ENCODE results near the gene OAT. TPM values are rescaled to one million over a fixed set of nuclear protein-coding genes. Genes with fewer than 3 reads are reported as not detected.
A peak's percentile ranks its signal among the peaks of the same experiment; 100 is the strongest.
"Not testable (repeated sequence)": the region's sequence is repeated elsewhere in the genome, so short reads cannot be mapped to it uniquely, and the experiment has no call there.

OAT gene
- total RNA-seq, 2 experiments from 2014 or later: 30.2 to 35.4 TPM

DNA sequence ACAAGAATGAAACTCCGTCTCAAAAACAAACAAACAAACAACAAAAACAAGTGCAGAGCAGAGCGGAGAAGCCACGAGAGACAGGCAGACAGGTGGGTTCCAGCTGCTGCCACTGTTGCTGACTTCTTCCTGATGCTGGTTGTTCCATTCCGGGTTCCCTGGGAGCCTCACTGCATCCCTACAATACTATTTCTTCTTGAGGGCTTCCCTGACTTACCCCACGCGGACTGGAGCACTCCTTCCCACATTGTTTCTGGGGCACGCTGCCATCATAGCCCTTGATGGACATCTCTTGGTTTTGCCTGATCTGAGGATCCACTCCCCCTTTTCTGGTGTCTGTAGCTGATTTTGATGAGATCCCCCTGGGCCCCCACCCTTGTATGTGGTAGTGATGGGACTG is 36.7 kb upstream of the OAT start:
- POLR2A ChIA-PET: no interaction called here
- no peaks in the 10 kb centered on the region for H3K9me3 Mint-ChIP-seq

DNA sequence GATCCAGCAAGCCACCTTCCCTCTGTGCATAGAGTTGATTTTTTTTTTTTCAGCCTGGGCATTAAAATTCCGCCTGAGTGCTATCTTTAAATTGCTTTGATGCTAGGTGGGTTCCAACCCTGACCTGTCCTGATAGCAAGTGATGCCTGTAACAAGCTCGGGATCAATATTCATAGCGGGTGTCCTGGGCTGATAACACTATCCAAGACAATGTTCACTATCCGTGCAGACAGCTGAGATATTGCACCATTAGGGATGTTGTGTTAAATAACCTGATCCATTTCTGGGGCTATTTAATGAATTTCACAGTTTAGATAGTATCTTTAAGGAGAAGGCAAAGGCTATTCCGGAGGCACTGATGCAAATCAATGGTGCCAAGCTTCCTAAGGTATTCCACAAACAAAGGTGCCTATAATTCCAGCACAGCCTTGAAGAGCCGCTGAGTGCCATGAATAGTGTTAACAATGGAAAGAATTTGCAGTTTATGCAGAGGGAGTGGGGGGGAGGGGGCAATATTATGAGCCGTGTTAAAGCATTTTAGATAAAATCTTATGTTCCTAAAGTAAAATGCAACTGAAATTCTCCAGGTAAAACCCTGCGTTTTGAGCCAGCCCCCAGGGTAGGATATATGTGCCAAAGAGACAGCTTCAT is 35.4 kb upstream of the OAT start:
- Mint-ChIP-seq H3K36me3 (ENCODE audit: low read depth) (no peaks in the 10 kb centered on the region), H3K4me3 (no peak overlapping the region), H3K27me3 (peaks cover 73% of the 10 kb centered on the region), H3K27ac (no peak overlapping the region), H3K4me1 (peaks cover 7% of the 10 kb centered on the region), H3K9me3 (no peaks in the 10 kb centered on the region)
- CTCF ChIA-PET: no interaction called here
- POLR2A ChIA-PET: no interaction called here
- no peak for DNase-seq

More for the DNA sequence above, 36.7 kb upstream of the OAT start:
- Mint-ChIP-seq H3K4me3 (no peak overlapping the region), H3K36me3 (ENCODE audit: low read depth) (no peaks in the 10 kb centered on the region), H3K27me3 (peaks cover 64% of the 10 kb centered on the region), H3K27ac (no peak overlapping the region), H3K4me1 (peaks cover under 1% of the 10 kb centered on the region)
- CTCF ChIA-PET: no interaction called here
- DNase-seq: no peak

DNA sequence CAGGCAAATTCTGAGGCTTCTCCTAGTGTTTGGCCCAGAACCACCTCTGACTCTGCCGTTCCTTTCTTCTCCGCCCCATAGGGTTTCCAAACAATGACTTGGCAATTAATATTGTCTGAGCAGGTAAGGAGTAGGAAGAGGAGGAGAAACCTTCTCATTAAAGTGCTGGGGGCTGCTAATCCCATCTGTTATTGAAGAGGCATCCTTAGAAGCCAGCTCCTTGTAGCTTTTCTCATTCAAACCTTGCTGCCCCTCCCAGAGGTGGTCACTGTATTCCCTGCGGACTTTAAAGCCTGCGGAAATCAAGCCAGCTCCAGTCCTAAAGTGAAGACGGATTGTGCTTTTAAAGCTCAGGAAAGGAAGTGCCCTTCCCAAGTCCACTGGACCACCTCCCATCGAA is 32.6 kb upstream of the OAT start:
- DNase-seq: no peak
- CTCF ChIA-PET: interaction anchor here (0.8 kb wide), 1 partner anchor 59 kb away, joined by 3 read pairs; no protein-coding TSS in a partner anchor
- H3K4me3 Mint-ChIP-seq: no peak overlapping the region

DNA sequence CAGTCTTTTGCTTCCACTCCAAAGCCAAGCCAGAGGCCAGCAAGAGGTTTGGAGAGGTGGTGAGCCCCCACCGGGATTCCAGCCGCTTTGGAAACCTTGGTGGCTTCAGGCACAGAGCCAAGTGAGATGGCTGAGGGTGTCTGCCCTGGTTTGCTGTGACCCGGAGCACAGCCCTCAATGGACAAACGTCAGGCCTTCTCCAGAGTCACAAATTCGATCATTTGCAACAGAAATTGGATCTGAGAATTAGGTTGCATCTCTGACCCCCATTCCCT is 32.0 kb upstream of the OAT start:
- no peak for DNase-seq
- CTCF ChIA-PET: no interaction called here
- H3K36me3 Mint-ChIP-seq (ENCODE audit: low read depth): no peaks in the 10 kb centered on the region
- no peaks in the 10 kb centered on the region for H3K9me3 Mint-ChIP-seq
- peaks cover 13% of the 10 kb centered on the region for H3K4me1 Mint-ChIP-seq
- peaks cover 82% of the 10 kb centered on the region for H3K27me3 Mint-ChIP-seq
- POLR2A ChIA-PET: no interaction called here
- no peak overlapping the region for H3K27ac Mint-ChIP-seq
- no peak overlapping the region for H3K4me3 Mint-ChIP-seq

More for the DNA sequence above, 32.6 kb upstream of the OAT start:
- Mint-ChIP-seq H3K9me3 (no peaks in the 10 kb centered on the region), H3K36me3 (ENCODE audit: low read depth) (no peaks in the 10 kb centered on the region), H3K4me1 (peaks cover 13% of the 10 kb centered on the region), H3K27me3 (peaks cover 80% of the 10 kb centered on the region), H3K27ac (no peak overlapping the region)
- POLR2A ChIA-PET: no interaction called here

DNA sequence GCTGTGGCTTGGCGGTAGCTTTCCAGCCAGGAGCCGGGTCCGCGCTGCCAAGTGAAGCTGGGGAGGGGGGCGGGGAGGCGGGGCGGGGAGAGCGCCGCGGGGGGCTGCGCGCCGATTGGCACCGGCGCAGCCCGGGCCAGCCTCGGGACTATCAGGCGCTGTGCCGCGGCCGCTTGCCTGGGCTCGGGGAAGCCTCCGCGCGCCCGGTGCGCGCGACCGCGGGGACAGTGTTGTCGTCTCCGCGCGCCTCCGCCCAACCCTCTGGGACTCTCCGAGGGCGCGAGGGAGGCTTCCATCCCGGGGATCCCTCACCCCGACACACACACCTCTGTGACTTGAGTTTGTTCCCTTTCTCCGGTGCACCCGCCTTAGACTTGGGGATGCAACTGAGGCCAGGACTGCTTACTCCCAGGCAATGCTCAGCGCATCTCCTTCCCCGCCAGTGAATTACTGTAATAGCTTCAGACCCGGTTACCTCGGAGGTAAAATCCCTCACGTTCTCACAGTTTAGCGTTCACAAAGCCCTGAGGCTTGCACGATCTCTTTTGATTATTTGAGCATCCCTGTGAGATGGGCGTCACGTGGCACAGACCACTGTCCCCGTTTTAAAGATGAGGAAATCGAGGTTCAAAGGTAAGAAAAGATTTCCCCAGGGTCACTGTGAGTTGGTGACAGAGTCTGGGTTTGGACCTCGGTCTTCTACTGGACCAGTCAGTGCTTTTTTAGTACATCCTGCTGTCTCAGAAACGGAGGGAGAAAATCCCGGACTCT is 31.5 kb upstream of the OAT start, which contains the start of gene NKX1-2:
Gene NKX1-2, minus strand, starts transcription at position 24 of the 771 bp plus-strand sequence. CDS start 92 bp downstream, outside the sequence.
- Mint-ChIP-seq H3K9me3 (no peaks in the 10 kb centered on the region), H3K4me1 (peaks cover 13% of the 10 kb centered on the region)
- POLR2A ChIA-PET: no interaction called here

DNA sequence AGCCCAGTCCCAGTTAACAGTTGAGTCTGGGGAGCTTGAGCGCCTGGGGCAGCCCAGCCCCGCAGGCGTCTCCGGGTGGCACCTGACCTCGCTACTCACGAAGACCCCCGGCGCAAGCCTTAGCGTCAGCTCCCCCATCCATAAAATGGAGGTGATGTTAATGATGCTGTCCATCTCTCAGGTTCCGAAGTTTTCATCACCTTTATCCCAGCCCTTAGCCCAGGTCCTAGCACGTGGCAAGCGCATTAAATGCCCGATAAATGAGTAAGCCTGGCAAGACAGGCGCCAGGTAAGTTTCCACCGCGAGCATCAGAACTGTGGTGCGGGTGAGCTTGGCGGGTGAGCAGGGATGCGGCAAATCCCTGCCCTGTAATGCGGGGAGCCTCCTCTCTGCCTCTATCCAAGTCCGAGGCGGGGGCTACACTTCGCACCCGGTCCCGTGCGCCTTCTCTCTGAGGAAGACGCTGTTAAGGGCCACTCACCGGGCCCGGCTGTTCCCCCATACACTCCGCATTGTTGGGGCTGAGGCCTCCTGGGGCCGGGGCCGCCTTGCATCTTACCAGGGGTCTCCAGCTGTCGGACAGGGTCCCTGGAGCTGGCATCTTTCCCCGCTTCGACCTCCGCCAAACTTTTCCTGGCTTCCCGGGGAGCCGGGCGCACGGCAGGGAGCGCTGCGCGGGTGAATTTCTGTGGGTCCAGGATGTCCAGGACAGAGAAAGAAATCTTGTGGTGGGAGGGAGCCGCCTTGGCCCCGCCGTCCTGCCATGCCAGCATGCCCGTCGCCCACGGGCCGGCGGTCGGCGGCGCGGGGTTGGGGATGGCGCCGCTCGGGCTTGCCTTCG is 30.7 kb upstream of the OAT start:
- Mint-ChIP-seq H3K27ac (no peak overlapping the region), H3K27me3 (peaks cover 86% of the 10 kb centered on the region), H3K36me3 (ENCODE audit: low read depth) (no peaks in the 10 kb centered on the region), H3K9me3 (no peaks in the 10 kb centered on the region), H3K4me3 (no peak overlapping the region), H3K4me1 (peaks cover 13% of the 10 kb centered on the region)
- ChIA-PET POLR2A (no interaction called here), CTCF (interaction anchor here (1.1 kb wide), 1 partner anchor 46 kb away, joined by 3 read pairs; no protein-coding TSS in a partner anchor)
- DNase-seq: no peak

More for the DNA sequence above, 31.5 kb upstream of the OAT start, which contains the start of gene NKX1-2:
- Mint-ChIP-seq H3K36me3 (ENCODE audit: low read depth) (no peaks in the 10 kb centered on the region), H3K27ac (no peak within 1 kb of the TSS), H3K27me3 (peaks cover 87% of the 10 kb centered on the region), H3K4me3 (peak within 1 kb of the TSS; percentile 36)
- CTCF ChIA-PET: no interaction called here
- no peak for DNase-seq

DNA sequence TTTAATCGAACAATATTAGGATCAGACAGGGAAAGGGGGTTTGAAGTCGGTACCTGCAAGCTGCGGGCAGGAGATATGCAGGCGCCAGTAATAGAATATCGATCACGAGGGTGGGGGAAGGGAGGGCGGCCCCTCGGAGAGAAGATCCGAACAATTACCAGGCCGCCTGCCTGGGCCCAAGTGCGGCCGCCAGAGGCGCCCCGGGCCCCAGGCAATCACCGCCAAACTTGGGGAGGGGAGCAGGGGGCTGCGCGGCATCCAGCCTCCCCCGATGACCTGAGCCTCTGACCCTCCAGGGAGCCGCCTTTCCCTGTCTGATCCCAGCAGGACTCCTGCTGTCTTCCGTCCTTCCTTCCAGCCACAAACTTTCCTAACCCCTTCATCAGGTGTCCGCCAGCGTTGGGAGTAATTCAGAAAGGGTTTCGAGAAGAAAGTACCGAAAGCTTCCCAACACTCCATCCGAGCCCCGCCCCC is 30.0 kb upstream of the OAT start:
- no peak for DNase-seq
- Mint-ChIP-seq H3K27ac (no peak overlapping the region), H3K36me3 (ENCODE audit: low read depth) (no peaks in the 10 kb centered on the region), H3K4me3 (no peak overlapping the region), H3K4me1 (peaks cover 13% of the 10 kb centered on the region), H3K9me3 (no peaks in the 10 kb centered on the region), H3K27me3 (peaks cover 79% of the 10 kb centered on the region)
- CTCF ChIA-PET: interaction anchor here (1.1 kb wide), 1 partner anchor 45 kb away, joined by 3 read pairs; no protein-coding TSS in a partner anchor
- POLR2A ChIA-PET: no interaction called here

DNA sequence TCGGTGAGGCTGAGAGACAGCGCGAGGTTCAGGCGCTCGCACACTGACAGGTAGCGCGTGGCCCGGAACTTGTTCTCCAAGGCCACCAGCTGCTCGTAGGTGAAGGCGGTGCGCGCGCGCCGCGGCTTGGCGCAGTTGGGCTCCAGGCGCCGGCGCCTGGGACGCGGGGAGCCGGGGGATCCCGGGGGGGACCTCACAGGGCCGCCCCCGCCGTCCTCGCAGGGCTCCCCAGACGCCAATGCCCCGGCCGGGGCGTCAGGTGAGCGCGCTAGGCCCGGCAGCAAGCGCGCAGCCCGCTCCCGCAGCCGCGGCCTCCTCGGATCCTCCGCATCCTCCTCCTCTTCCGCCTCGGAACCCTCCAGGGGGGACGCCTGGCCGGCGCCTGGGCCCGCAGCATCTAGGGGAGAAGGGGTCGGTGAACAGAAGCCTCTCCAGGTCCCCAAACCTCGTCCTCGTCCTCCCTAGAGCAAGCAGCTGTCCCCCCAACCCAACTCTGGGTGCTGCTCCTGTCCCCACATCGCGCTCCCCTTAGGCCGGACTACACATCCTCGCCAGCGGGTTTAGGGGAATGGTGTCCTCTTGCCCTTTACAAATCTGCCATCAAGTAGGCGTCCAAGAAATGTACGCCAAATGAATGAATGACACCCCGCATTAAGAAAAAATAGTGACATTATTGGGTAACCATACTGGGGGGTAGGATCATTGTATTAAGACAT is 29.2 kb upstream of the OAT start:
- ChIA-PET CTCF (interaction anchor here (1.1 kb wide), 1 partner anchor 44 kb away, joined by 3 read pairs; no protein-coding TSS in a partner anchor), POLR2A (no interaction called here)
- no peak for DNase-seq
- Mint-ChIP-seq H3K27me3 (peaks cover 76% of the 10 kb centered on the region), H3K4me3 (no peak overlapping the region), H3K27ac (no peak overlapping the region), H3K9me3 (no peaks in the 10 kb centered on the region), H3K36me3 (ENCODE audit: low read depth) (no peaks in the 10 kb centered on the region), H3K4me1 (peaks cover 13% of the 10 kb centered on the region)

DNA sequence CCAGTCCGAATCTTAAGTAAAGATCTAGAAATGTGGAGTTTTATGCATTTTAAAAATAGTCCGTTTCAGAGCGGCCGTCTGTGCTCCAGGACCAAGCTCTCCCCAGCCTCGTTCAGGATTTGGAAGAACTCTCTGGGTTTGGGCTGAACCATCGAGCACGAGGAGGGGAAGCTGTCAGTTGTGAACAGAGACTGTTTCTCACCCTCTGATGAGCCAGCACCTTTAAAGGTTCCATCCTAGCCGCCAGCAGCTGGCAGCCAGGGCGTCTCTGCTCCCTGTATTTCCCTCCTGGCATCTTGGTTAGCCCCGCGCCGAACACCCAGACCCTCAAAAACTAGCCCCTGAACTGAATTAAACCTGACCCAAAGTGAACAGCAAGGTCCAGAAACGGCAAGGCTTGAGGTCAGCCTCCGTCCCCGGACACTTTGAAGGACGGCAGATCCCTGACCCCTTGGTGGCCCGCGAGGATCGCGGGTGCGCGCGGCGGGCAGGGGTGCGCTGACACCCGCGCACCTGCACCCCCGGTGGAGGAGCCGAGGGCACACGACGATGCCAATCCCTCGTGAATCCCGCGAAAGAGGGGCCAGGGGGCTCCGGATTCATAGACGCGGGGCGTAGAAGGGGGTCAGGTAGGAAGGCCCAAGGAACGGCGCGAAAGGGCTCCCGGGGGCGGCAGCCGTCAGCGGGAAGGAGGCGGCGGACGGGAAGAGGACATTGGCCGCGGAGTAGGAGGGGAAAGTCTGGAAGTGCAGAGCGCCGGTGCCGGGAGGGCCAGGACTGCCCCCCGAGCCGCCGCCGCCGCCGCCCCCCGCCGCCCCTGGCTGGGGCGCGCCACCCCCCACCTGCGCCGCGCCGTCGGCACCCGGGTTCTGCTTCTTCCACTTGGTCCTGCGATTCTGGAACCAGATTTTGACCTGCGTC is 28.4 kb upstream of the OAT start:
- no peak overlapping the region for H3K4me3 Mint-ChIP-seq
- no peaks in the 10 kb centered on the region for H3K9me3 Mint-ChIP-seq
- no peak for DNase-seq
- H3K36me3 Mint-ChIP-seq (ENCODE audit: low read depth): no peaks in the 10 kb centered on the region
- peaks cover 69% of the 10 kb centered on the region for H3K27me3 Mint-ChIP-seq
- H3K27ac Mint-ChIP-seq: no peak overlapping the region
- peaks cover 13% of the 10 kb centered on the region for H3K4me1 Mint-ChIP-seq
- CTCF ChIA-PET: no interaction called here
- POLR2A ChIA-PET: no interaction called here

DNA sequence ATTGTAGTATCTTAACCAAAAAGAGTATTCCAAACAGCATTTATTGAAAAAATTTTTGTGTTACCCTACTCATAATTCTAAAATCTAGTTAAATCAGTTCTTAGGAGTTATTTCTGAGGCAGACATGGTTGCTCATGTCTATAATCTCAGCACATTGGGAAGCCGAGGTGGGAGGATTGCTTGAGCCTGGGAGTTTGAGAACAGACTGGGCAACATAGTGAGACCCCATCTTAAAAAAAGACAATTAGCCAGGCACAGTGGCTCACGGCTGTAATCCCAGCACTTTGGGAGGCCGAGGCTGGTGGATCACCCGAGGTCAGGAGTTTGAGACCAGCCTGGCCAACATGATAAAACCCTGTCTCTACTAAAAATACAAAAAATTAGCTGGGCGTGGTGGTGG is 23.0 kb upstream of the OAT start:
- POLR2A ChIA-PET, CTCF ChIA-PET: not testable (repeated sequence)

DNA sequence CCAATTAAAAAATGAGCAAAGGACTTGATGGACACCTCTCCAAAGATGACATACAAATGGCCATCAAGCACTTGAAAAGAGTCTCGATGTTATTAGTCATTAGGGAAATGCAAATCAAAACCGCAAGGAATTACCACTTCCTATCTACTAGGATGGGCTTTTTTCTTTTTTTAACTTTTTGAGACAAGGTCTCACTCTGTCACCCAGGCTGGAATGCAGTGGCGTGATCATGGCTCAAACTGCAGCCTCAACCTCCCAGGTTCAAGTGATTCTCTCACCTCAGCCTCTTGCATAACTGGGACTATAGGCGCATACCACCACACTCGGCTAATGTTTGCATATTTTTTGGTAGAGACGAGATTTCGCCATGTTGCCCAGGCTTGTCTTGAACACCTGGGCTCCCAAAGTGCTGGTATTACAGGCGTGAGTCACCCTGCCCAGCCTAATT is 17.5 kb upstream of the OAT start:
- no peak overlapping the region for H3K4me3 Mint-ChIP-seq
- CTCF ChIA-PET: no interaction called here
- no peak for DNase-seq
- peaks cover 4% of the 10 kb centered on the region for H3K4me1 Mint-ChIP-seq
- no peaks in the 10 kb centered on the region for H3K9me3 Mint-ChIP-seq
- no peak overlapping the region for H3K27ac Mint-ChIP-seq
- POLR2A ChIA-PET: no interaction called here
- H3K36me3 Mint-ChIP-seq (ENCODE audit: low read depth): no peaks in the 10 kb centered on the region
- H3K27me3 Mint-ChIP-seq: peaks cover 3% of the 10 kb centered on the region

More for the DNA sequence above, 23.0 kb upstream of the OAT start:
- DNase-seq; H3K4me3 Mint-ChIP-seq; H3K36me3 Mint-ChIP-seq (ENCODE audit: low read depth); H3K4me1 Mint-ChIP-seq; H3K27ac Mint-ChIP-seq; H3K9me3 Mint-ChIP-seq: not testable (repeated sequence)
- peaks cover 27% of the 10 kb centered on the region for H3K27me3 Mint-ChIP-seq

DNA sequence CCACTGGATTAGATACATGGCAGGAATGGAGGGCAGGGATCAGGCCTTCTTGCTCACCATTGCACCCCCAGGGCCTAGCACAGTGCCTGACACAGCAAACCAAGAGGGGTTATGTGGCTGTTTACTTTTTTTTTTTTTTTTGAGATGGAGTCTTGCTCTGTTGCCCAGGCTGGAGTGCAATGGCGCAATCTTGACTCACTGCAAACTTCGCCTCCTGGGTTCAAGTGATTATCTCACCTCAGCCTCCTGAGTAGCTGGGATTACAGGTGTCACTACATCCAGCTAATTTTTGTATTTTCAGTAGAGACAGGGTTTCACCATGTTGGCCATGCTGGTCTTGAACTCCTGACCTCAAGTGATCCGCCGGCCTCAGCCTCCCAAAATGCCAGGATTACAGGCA is 17.0 kb upstream of the OAT start:
- H3K4me3 Mint-ChIP-seq; H3K4me1 Mint-ChIP-seq; H3K36me3 Mint-ChIP-seq (ENCODE audit: low read depth); H3K27me3 Mint-ChIP-seq; CTCF ChIA-PET; H3K27ac Mint-ChIP-seq; H3K9me3 Mint-ChIP-seq; POLR2A ChIA-PET; DNase-seq: not testable (repeated sequence)
